ENCODE results near the gene TUBD1. TPM values are rescaled to one million over a fixed set of nuclear protein-coding genes. Genes with fewer than 3 reads are reported as not detected.

The TUBD1 gene
- total and polyA plus RNA-seq, 2 of the 13 experiments (the other 11 are each of a cell fraction or from before 2014, with no cell fraction given) = 18.2 to 25.9 TPM

DNA sequence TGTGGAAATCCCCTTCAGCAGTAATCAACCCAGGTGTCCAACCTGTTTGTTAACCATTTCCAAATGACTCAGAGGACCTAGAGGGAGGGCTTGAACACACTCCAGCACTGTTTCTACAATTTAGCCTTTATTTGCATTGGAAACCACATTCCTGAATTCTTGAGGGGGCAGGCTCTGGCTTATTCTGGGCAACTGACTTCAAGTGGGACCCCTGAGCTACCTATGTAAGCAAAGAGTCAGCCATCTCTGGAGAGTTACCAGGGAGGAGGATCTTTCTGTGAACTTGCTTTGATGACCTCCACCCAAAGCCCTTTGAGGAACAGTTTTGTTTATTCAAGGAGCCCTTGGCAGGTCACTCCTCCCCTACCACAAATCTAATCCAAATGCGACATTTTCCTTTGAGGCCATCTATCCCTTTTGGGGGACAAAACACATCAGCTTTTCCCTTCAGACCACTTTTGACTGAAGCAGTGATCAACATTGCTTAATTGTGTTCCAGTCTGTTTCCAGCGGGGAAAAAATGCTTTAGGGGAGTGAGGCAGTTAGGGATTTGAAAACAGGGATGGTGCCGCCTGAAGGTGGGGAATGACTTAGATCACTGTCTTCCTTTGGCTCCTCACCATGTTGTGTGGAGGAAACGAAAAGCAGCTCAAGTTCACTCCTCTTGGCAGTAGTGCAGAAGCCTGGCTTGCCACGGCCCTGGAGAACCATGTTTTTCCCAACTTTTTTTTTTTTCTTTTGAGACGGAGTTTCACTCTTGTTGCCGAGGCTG is 46.2 kb downstream of the TUBD1 start (continued):
- peak; percentile 50 for TF ChIP-seq SP4 (CRISPR knock-in tag; IDR thresholded peaks at IDR 0.05)
- TF ChIP-seq, protein P1, sequence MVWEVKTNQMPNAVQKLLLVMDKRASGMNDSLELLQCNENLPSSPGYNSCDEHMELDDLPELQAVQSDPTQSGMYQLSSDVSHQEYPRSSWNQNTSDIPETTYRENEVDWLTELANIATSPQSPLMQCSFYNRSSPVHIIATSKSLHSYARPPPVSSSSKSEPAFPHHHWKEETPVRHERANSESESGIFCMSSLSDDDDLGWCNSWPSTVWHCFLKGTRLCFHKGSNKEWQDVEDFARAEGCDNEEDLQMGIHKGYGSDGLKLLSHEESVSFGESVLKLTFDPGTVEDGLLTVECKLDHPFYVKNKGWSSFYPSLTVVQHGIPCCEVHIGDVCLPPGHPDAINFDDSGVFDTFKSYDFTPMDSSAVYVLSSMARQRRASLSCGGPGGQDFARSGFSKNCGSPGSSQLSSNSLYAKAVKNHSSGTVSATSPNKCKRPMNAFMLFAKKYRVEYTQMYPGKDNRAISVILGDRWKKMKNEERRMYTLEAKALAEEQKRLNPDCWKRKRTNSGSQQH (CRISPR knock-in tag; IDR thresholded peaks at IDR 0.05; ENCODE audit: low read depth) = 0 out of 2 replicates have a peak, but pooled peaks have one; percentile 37
- TF ChIP-seq, protein P2, sequence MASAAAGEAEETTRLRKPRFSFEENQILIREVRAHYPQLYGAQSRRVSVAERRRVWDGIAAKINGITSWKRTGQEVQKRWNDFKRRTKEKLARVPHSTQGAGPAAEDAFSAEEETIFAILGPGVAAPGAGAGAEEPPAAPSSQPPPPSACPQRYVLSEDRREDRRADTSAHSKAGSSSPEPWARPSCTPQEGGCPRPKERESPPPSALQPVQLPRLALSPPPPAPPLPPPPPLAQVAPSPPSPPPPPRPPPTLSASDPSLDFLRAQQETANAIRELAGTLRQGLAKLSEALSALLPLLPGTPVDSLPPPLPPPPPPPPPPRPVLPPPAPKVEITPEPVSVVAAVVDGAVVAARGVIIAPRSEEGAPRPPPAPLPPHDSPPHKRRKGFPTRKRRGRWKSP (CRISPR knock-in tag; IDR thresholded peaks at IDR 0.05) = no peak; the same call in 1 of the 2 replicates
- TF ChIP-seq, protein P3, sequence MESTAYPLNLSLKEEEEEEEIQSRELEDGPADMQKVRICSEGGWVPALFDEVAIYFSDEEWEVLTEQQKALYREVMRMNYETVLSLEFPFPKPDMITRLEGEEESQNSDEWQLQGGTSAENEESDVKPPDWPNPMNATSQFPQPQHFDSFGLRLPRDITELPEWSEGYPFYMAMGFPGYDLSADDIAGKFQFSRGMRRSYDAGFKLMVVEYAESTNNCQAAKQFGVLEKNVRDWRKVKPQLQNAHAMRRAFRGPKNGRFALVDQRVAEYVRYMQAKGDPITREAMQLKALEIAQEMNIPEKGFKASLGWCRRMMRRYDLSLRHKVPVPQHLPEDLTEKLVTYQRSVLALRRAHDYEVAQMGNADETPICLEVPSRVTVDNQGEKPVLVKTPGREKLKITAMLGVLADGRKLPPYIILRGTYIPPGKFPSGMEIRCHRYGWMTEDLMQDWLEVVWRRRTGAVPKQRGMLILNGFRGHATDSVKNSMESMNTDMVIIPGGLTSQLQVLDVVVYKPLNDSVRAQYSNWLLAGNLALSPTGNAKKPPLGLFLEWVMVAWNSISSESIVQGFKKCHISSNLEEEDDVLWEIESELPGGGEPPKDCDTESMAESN (CRISPR knock-in tag; conservative IDR thresholded peaks at IDR 0.05) = 0 out of 2 replicates have a peak, but pooled peaks have one; percentile 59
- TF ChIP-seq NAIF1 (CRISPR knock-in tag; IDR thresholded peaks at IDR 0.05; ENCODE audit: borderline replicate concordance) = peak; percentile 11; the same call in 1 of the 2 replicates
- TF ChIP-seq ZNF33B (CRISPR knock-in tag; IDR thresholded peaks at IDR 0.05) = no peak
- TF ChIP-seq, protein P4, sequence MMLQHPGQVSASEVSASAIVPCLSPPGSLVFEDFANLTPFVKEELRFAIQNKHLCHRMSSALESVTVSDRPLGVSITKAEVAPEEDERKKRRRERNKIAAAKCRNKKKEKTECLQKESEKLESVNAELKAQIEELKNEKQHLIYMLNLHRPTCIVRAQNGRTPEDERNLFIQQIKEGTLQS (CRISPR knock-in tag; IDR thresholded peaks at IDR 0.05) = peak; percentile 61; the same call in 1 of the 2 replicates
- TF ChIP-seq BCL6 (CRISPR knock-in tag; IDR thresholded peaks at IDR 0.05) = peak; percentile 90
- TF ChIP-seq ZNF776 (CRISPR knock-in tag; IDR thresholded peaks at IDR 0.05) = no peak
- TF ChIP-seq ZNF703 (CRISPR knock-in tag; IDR thresholded peaks at IDR 0.05; ENCODE audit: borderline replicate concordance) = peak; percentile 60; the same call in 1 of the 2 replicates
- TF ChIP-seq, protein P5, sequence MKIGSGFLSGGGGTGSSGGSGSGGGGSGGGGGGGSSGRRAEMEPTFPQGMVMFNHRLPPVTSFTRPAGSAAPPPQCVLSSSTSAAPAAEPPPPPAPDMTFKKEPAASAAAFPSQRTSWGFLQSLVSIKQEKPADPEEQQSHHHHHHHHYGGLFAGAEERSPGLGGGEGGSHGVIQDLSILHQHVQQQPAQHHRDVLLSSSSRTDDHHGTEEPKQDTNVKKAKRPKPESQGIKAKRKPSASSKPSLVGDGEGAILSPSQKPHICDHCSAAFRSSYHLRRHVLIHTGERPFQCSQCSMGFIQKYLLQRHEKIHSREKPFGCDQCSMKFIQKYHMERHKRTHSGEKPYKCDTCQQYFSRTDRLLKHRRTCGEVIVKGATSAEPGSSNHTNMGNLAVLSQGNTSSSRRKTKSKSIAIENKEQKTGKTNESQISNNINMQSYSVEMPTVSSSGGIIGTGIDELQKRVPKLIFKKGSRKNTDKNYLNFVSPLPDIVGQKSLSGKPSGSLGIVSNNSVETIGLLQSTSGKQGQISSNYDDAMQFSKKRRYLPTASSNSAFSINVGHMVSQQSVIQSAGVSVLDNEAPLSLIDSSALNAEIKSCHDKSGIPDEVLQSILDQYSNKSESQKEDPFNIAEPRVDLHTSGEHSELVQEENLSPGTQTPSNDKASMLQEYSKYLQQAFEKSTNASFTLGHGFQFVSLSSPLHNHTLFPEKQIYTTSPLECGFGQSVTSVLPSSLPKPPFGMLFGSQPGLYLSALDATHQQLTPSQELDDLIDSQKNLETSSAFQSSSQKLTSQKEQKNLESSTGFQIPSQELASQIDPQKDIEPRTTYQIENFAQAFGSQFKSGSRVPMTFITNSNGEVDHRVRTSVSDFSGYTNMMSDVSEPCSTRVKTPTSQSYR (CRISPR knock-in tag; IDR thresholded peaks at IDR 0.05; ENCODE audit: borderline replicate concordance) = no peak; the same call in 1 of the 2 replicates
- TF ChIP-seq, protein P6, sequence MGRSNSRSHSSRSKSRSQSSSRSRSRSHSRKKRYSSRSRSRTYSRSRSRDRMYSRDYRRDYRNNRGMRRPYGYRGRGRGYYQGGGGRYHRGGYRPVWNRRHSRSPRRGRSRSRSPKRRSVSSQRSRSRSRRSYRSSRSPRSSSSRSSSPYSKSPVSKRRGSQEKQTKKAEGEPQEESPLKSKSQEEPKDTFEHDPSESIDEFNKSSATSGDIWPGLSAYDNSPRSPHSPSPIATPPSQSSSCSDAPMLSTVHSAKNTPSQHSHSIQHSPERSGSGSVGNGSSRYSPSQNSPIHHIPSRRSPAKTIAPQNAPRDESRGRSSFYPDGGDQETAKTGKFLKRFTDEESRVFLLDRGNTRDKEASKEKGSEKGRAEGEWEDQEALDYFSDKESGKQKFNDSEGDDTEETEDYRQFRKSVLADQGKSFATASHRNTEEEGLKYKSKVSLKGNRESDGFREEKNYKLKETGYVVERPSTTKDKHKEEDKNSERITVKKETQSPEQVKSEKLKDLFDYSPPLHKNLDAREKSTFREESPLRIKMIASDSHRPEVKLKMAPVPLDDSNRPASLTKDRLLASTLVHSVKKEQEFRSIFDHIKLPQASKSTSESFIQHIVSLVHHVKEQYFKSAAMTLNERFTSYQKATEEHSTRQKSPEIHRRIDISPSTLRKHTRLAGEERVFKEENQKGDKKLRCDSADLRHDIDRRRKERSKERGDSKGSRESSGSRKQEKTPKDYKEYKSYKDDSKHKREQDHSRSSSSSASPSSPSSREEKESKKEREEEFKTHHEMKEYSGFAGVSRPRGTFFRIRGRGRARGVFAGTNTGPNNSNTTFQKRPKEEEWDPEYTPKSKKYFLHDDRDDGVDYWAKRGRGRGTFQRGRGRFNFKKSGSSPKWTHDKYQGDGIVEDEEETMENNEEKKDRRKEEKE (IDR thresholded peaks at IDR 0.05) = no peak
- no peak for TF ChIP-seq ZBTB7A (CRISPR knock-in tag; IDR thresholded peaks at IDR 0.05)
- TF ChIP-seq FOXJ3 (CRISPR knock-in tag; IDR thresholded peaks at IDR 0.05; ENCODE audit: borderline replicate concordance) = peak; percentile 85
